ENCODE results near the gene TRAF4.

The TRAF4 gene, protein sequence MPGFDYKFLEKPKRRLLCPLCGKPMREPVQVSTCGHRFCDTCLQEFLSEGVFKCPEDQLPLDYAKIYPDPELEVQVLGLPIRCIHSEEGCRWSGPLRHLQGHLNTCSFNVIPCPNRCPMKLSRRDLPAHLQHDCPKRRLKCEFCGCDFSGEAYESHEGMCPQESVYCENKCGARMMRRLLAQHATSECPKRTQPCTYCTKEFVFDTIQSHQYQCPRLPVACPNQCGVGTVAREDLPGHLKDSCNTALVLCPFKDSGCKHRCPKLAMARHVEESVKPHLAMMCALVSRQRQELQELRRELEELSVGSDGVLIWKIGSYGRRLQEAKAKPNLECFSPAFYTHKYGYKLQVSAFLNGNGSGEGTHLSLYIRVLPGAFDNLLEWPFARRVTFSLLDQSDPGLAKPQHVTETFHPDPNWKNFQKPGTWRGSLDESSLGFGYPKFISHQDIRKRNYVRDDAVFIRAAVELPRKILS

DNA sequence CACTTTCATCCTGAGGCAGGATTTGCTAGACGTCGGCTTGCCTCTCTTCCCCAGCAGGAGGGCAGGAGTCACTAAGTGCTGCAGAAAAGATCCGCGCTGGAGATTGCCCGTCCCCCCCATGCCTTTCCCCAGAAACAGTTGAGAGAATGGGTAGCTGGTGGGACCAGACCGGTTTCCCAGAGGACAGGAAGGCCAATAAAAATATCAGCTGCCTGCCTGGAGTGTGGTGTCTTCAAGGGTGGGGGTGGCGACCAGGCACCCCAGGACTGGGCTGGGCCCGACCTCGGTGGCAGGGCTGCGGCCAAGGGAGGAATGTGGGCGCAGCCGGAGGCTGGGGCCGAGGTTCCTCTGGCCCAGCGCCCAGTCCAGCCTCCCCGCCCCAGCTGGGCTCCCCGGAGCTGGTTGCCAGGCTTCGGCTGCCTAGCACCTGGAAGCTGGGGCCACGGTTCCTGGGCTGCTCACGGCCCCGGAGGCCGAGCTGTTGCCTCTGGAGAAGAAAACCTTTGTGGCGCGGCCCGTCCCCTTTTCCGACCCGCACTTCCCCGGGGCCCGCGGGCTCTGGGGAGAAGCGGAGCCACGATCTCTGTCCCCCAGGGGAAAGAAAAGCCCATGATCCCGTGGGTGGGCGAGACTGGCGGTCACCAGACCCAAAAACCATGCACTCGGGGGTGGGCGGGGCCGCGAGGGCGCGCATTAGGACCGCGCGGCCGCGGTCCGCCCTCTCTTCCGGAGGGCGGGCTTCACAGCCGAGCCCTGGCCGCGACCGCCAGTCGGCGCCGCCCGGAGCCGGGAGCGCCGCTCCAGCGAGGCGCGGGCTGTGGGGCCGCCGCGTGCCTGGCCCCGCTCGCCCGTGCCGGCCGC lies at the start of gene TRAF4:
Gene TRAF4, plus strand, starts transcription at position 769 of the 861 bp plus-strand sequence. CDS start 102 bp downstream, outside the sequence.
- peak; percentile 75 for DNase-seq

DNA sequence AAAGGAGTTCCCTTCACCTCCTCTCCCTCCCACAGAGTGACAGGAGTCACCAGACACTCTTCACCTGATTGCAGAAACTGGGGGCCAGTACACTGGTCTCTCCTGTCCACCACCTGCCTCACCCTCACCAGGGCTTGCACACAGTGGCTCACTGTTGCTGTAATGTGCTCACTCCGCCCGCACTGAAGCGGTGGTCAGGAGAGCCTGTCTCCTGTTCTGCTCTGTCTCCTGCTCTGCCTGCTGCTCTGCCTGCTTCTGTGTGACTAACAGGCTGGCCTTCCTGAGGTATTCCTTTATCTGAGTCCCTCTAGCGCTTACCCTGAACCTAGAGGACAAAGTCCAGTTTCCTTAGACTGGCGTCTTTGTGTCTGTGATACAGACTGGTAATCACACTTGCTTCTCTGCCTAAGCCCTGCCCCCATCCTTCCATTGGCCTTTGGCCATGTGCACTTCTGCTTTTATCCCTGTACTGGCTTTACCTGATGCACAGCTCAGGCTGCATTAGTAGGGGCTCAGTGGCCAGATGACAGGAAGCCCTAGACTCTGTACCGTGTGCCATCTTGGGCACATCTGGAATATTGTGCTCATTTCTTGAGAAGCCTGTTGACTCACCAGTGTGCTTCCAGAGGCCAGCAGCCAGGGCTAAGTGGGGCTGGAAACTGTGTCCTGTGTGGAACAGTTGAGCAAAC lies 45.4 kb upstream of the TRAF4 start:
- DNase-seq, result no peak

DNA sequence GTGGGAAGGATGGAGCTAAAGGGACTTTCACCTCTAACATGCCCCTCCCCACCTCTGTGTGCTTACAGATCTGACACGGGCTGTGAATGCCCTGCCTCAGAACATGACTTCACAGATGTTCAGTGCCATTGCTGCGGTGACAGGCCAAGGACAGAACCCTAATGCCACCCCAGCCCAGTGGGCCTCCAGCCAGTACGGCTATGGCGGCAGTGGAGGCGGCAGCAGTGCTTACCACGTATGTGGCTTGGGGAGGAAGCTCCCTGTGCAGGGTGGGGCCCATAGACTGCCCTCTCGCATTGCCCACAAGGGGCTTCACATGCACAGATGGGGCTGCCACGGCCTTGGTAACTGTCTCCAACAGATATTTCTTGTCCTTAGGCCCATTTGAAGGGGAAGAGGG lies 43.5 kb upstream of the TRAF4 start:
- no peak for DNase-seq

DNA sequence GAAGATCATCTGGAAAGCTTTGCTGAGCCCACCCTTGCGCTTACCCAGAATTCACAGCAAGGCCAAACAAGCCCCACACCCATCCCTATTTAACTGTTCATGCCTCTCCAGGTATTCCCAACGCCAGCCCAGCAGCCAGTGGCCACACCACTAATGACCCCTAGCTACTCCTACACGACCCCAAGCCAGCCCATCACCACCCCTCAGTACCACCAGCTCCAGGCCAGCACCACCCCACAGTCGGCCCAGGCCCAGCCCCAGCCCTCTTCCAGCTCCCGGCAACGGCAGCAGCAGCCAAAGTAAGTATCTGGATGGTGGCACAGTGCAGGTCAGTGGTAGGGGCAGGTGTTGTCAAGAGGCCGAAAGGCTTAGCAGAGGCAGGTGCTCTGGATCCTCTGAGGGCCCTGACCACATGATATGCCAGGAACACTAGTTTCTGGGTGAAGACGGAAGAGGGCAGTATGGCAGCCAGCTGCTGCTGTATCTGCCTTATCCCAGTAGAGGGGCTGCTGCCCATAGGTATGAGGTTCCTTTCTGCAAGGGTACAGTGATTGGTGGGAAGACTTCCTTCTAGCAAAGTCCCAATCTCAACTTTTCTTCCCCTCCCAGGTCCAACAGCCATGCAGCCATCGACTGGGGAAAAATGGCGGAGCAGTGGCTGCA lies 42.9 kb upstream of the TRAF4 start:
- DNase-seq, result no peak

DNA sequence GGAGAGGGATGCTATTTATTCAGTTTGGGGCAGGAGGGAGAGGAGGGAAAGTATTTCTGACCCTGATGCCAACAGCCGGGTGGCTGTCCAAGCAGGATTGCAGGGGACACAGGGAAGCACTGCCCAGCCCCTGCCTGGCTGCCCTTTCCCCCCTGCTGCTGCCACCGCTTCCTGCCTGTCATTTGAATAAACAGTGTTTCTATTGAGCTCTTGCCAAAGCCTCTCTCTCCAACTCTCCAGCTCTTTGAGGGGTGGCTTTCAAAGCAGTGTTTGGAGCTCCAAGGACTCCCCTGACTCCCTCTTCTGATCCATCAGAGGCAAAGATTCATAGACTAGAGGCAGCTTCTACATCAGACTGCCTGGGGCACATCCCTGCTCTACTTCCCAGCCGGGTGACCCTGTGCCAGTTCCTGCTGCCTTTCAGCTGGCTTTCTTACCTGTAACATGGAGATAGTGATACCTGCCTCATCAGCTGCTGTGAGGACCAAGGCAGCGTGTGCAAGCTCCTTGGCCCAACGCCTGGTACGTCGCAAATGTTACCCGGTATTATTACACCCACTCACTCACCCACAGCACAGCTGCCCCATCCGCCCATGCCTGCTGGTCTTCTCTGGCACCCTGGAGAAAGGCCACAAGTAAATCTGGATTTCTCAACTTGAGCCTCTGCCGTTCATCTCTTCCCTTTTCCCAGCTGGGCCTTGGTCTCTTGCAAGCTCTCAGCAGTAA lies 41.6 kb upstream of the TRAF4 start:
- no peak for DNase-seq

DNA sequence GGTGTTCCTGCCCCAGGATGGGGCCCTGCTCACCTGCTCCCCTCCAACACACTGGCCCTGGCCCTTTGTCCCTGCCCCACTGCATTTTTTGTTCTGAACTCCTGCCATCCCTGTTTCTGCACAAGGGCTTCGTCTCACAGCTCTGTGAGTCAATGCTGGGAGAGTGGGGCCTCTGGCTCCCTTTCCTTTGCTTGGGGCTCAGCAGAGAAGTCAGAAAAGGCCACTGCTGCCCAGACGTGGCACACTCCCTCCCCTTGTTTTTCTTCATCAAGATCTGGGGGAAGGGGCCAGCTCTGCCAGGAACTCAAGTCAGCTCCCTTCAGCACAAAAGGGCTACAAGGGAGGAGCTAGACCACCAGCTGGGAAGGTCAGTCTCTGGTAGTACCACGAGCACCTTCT lies 41.1 kb upstream of the TRAF4 start:
- no peak for DNase-seq

DNA sequence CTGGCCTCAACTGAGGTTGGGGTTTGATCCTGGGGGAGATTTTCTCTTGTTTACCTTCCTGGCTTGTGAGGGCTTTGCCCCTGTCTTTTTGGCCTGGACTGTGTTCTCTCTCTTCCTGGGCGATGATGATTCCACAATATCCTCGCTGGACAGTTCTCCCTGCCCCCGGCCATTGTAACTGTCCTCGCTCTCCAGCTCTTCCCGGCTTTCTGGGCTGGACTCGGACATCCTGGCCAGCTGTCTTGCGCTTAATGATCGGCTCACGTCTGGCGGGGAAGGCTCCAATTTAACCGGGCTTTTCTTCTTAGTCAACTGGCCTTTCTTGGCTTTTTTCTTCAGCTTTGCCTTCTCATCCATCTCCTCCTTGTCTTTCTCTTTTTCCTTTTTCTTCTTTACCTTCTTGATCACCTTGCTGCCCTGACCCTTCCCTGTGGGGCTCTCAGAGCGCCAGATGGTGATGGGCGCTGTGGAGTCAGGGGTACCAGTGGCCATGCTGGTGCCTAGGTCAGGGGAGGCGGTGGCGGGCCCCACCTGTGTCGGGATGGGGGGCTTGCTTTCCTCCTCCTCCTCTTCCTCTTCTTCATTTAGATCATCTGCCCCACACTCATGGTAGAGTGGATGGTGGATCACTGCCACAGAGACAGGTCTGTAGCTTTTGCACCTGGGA lies 40.1 kb upstream of the TRAF4 start:
- DNase-seq, result no peak

DNA sequence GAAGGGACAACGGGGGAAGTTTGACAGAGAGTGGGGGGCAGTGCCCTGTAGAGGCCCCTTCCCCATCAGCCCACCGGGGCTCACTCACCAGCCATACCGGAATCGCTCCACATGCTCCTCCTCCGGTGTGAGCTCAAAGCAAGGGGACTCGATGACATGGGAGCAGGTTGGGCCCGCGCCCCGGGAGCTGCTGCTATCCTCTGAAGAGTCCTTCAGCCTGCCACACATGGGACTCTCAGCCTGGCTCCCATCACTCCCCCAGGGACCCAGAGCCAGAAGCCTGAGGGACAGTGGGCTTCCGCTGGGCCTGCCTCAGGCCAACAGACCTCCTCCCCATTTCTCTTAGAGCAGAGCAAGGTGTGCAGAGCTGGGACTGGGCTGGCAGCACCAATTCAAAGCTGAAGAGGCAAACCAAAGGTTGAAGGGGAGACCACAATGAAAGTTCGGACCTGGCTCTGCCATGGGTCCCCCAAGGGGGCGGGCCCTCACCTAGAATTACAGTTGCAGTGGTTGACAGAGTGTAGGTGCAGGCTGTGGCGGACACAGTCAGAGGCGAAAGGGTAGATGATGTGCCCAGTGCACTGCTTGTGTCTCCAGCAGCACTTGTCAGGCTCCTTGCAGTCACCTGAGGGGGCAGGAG lies 39.5 kb upstream of the TRAF4 start:
- no peak for DNase-seq

DNA sequence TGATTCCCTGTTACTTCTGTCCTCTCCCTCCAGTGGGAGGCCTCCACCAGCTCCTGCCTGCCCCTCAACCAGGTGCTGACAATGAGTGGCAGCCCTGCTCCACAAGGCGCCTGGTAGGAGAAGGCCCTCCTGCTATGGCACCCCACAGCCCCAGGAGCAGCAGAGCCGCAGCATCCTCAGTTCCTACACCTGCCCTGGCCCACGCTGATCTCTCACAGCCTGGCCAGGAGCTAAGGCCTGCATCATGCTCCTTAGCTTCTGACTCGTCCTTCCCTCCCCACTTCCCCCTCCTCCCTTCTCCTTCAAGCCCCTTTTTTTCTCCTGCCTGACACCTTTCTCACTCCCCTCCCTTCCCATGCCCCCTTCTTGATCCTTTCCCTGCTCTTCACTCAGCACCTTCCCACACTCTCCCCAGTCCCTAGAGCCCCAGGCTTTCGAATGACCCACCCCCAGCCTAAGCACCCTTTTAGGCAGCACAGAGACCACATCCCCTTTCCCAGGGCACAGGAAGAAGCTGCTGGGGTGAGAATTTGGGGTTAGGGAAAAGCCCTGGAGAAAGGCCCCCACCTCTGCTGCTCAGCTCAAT lies 38.6 kb upstream of the TRAF4 start:
- DNase-seq, result no peak

DNA sequence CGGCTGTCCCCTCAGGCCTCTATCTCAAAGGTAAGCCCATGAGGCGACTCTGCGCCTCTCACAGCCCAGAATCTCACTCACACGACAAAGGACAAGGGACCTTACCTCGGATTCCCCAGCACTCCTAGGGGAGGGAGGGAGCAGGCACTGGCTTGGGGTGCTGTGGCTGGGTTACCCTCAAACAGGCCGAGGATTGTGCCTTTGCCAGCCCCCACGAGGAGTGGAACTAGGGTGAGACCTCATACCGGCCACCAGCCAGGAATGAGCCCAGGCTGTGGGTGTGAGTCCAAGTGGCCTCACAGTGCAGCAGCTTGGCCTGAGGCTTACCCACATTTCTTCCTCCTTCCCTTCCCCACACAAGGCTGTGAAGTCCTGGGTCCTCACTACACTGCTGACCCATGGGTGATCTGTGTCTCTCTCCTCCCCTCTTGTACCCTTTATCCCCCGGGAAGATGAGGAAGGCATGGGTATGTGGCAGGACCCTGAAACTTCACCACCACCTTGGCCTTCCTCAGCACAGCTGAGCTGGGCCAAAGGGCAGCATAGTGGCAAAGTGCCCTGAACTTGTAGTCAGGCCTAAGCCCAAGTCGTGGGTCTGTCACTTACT lies 38.0 kb upstream of the TRAF4 start:
- no peak for DNase-seq

DNA sequence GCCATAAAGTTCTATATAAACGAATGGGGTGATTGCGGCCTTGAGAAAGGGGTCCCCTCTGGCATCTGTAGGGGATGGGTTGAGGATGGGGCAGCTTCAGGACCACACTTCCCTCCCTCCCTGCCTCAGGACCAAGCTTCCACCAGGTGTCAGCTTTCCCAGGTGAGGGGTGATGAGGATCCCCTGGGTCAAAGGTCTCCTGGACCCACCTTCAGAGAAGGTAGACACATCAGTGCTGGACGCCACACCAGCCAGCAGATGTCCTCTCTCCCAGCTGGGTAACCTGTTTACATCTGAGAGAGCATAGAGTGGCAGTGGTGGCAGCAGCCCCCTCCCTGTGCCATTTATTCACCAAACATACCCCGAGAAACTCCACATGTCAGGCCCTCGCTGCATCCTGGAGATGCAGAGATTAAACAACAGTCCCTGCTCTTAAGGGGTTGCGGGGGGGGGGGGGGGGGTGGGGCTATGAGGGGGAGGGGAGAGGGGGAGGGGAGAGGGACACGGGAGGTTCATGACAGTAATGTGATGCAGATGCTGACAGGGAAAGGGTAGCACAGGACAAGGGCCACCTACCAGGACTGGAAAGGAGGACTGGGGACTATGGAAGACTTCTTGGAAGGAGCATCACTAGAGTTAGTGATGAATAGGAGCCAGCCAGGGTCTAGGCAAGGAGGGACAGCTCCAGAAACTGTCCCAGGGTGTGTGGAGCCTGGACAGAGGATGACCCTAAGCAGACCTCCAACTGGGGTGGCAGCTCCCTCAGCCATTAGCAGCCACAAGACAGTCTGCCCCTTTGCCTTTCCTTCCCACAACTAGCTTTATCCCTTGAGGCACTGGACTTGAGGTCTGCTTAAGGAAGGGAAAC lies 37.1 kb upstream of the TRAF4 start:
- DNase-seq, result no peak

DNA sequence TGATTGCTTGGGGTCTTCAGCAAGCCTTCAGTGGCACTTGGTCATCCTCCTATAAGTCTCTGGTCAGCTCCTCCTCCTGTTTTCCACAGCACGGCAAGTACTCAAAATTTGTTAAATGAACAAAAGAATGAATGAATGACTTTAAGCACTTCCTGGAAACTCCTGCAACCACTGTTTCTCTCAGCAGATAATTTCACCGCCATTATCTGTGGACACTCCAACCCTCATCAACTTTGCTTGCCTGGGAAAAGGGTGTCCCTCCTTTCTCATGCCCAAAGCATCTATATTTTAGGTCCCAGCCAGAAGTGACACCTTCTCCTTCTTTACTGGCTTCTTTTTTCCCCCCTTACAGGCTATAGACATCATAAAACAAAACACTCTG lies 36.5 kb upstream of the TRAF4 start:
- DNase-seq, result no peak

DNA sequence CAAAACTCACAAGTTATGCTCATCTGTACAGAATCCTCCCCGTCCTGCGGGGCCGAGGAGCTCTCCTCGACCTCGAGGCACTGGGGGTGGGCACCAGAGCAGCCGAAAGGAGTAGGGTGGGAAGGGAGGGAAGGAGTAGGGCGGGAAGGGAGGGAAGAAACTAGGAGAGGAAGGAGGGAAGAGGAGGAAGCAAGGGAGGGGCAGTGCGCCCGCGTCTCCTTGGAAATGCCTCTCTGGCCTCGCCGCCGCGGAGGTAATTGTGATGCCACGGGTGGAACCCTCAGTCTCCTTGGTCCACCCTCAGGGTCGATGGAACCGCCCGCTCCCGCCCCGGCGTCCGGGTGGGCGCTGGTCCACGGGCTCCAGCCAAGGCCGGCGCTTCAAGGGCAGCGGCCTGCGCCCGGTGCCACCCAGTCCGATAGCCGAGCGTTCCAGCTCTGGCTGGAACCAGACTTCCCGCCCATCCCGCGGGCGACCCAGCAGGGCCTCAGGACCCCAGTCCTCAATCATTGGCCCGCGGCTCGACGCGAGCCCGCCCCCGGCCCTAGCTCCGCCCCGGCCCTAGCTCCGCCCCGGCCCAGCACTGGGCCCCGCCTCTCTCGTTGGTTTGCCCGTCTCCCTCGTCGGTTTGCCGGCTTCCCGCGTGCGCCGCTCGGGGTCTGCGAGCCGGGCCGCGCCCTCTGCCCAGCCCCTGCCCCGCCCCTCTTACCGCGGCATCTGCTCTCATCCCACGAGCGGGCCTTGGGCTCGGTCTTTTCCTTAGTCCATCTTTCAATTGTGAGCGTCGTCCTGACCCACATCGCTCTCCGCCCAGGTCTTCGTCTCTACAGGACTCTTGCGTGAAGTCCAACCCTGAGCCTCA lies 32.7 kb upstream of the TRAF4 start:
- DNase-seq, result peak; percentile 88

DNA sequence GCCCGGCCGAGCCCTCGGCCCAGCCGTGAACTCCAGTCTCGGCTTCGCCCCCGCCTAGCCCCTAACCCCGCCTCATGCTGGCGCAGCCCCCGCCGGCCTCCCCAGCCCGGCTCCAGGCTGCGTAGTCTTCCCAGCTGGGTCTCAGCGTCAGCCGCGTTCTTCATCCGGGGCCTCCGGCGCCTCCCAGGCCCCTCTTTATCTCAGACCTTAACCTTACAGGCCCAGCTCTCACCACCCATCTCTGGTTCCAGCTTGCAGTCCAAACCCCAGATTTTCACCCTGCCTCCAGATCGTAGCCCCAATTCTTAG lies 32.1 kb upstream of the TRAF4 start, which contains the start of gene PROCA1:
Gene PROCA1, minus strand, starts transcription at position 166 of the 309 bp plus-strand sequence. CDS start 228 bp downstream, outside the sequence.
- no peak for DNase-seq

DNA sequence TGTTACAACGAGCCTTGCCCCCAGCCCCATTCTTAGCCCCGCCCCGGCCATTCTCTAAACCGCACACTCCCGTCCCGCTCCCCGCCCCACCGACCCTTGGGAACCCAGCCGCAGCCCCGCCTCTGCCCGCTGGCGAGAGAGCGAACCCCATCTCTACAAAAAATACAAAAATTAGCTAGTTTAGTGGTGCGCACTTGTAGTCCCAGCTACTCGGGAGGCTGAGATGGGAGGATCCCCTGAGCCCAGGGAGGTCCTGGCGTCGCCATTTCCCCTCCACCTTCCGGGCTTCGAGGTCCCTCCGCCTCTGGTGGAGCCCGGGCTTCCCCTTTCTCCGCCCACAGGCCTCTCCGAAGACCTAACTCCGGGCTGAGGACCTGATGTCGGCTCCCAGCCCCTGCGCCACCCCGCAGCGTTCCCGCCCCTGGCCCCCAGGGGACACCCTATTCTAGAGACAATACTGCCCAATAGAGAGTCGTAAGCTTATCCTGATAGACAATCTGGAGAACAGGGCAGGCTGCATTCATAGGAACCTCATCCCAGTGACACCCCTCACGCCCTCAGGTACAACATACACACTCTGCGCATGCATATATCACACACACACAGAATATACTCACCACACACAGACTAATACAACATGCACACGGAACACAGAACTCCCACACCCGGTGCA lies 31.6 kb upstream of the TRAF4 start:
- no peak for DNase-seq

DNA sequence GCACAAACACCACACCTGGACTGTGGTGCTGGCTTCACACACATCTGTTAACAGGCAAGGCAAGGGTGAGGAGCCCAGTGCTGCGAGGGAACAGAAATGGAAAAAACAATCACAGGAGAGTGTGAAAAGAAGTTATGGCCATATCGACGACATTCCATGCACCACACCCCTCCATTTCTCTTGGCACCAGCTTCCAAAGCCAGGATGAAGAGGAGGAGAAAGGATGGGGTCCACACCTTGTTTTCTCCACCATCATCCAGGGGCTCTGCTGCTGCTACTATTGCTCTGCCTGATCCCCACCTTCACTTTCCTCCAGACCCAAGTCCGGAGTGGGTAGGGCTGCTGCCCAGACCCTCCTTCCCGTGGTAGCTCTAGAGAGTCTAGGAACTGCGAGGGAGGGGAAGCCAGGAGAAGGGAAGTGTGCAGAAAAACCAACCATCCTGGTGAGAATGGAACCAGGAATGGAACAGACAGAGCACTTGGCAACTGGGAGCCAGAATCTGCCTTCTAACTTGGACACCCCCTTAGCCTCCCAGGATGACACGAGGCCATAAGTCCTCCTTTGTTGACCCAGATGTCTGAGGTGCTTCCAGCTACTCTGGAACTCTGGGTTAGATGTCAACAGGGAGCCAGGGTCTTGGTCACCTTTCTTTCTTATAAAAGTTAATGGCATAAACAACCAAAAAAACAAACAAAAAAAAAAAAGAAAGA lies 31.0 kb upstream of the TRAF4 start:
- no peak for DNase-seq

DNA sequence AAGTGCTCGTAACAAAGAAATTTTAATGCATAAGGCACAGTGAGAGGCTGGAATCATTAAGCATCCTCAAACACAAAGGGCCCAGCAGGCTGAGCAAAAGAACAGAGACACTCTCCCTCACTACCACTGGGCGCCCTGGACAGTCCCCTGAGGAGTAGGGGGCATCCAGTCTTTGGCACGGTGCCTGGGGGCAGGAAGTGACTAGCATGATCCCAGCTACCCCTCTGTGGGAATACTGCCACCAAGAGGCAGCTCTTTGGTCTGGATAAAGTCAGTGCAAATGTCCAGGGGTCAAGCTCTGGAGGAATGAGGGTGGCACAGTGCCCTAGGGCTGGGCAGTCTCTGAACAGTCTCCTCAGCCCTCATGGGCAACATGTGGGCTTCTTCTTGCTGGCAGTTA lies 29.5 kb upstream of the TRAF4 start:
- DNase-seq, result no peak

All from GOT3 (cell line).